H9 (cell line): ENCODE results near the gene CPNE5. TPM values are rescaled to one million over a fixed set of nuclear protein-coding genes. Genes with fewer than 3 reads are reported as not detected.

ENCODE experiments used
- DNase-seq: peaks from one replicate; pipeline ENCODE4 v3.0.0-alpha.2; 2017
- H2AFZ ChIP-seq: one replicate; pipeline ENCODE4 v1.6.1; 2013; ENCODE audit warnings: mild to moderate bottlenecking, low read length, control low read depth, moderate library complexity
- H2AK5ac ChIP-seq: 2 replicates; pipeline ENCODE4 v1.6.1; 2013; ENCODE audit warnings: low read length, control low read depth, mixed read lengths; ENCODE audit not compliant: insufficient read length
- H2BK120ac ChIP-seq: one replicate; pipeline ENCODE4 v1.6.1; 2013; ENCODE audit warnings: low read depth, mild to moderate bottlenecking, low read length, control low read depth, inconsistent platforms; ENCODE audit not compliant: poor library complexity, severe bottlenecking
- H2BK12ac ChIP-seq: 2 replicates; pipeline ENCODE4 v1.6.1; 2013; ENCODE audit warnings: low read length, control low read depth, mixed read lengths, low read depth; ENCODE audit not compliant: insufficient read length
- H2BK15ac ChIP-seq: 2 replicates; pipeline ENCODE4 v1.6.1; 2013; ENCODE audit warnings: low read depth, low read length, control low read depth
- H2BK20ac ChIP-seq: one replicate; pipeline ENCODE4 v1.6.1; 2013; ENCODE audit warnings: low read depth, mild to moderate bottlenecking, low read length, control low read depth, inconsistent platforms; ENCODE audit not compliant: poor library complexity, severe bottlenecking
- H2BK5ac ChIP-seq: 2 replicates; pipeline ENCODE4 v1.6.1; 2013; ENCODE audit warnings: low read length, control low read depth, mixed read lengths; ENCODE audit not compliant: insufficient read length
- H3K14ac ChIP-seq: 2 replicates; pipeline ENCODE4 v1.6.1; 2013; ENCODE audit warnings: low read length, control low read depth; ENCODE audit not compliant: insufficient read depth
- H3K18ac ChIP-seq: 2 replicates; pipeline ENCODE4 v1.6.1; 2013; ENCODE audit warnings: low read depth, mild to moderate bottlenecking, mixed read lengths, low read length, control low read depth; ENCODE audit not compliant: insufficient read length
- H3K23ac ChIP-seq: 2 replicates; pipeline ENCODE4 v1.6.1; 2013; ENCODE audit warnings: low read length, control low read depth, mixed read lengths, low read depth; ENCODE audit not compliant: insufficient read length
- H3K23me2 ChIP-seq: 2 replicates; pipeline ENCODE4 v1.6.1; 2013; ENCODE audit warnings: low read depth, mild to moderate bottlenecking, mixed read lengths, low read length, control low read depth; ENCODE audit not compliant: insufficient read length, poor library complexity, severe bottlenecking
- H3K27ac ChIP-seq: 2 replicates; pipeline ENCODE4 v1.5.1; 2013; ENCODE audit warnings: low read length, control low read depth, mixed read lengths, low read depth; ENCODE audit not compliant: insufficient read length
- H3K27me3 ChIP-seq: 2 replicates; pipeline ENCODE4 v1.6.1; 2013; ENCODE audit warnings: low read length, control low read depth, inconsistent platforms; ENCODE audit not compliant: insufficient read depth
- H3K4ac ChIP-seq: 2 replicates; pipeline ENCODE4 v1.6.1; 2013; ENCODE audit warnings: low read depth, mild to moderate bottlenecking, control low read depth, inconsistent platforms, low read length, moderate library complexity
- H3K4me1 ChIP-seq: 2 replicates; pipeline ENCODE4 v1.6.1; 2013; ENCODE audit warnings: low read length, control low read depth, inconsistent platforms; ENCODE audit not compliant: insufficient read depth
- H3K4me2 ChIP-seq: 2 replicates; pipeline ENCODE4 v1.6.1; 2013; ENCODE audit warnings: low read length, control low read depth, mixed read lengths; ENCODE audit not compliant: insufficient read length, insufficient read depth
- H3K56ac ChIP-seq: 2 replicates; pipeline ENCODE4 v1.6.1; 2013; ENCODE audit warnings: low read depth, mild to moderate bottlenecking, mixed read lengths, low read length, control low read depth; ENCODE audit not compliant: insufficient read length
- H3K79me1 ChIP-seq: 2 replicates; pipeline ENCODE4 v1.6.1; 2013; ENCODE audit warnings: low read depth, mild to moderate bottlenecking, moderate library complexity, low read length, control low read depth, inconsistent platforms; ENCODE audit not compliant: insufficient read depth, poor library complexity, severe bottlenecking
- H3K79me2 ChIP-seq: 2 replicates; pipeline ENCODE4 v1.6.1; 2013; ENCODE audit warnings: low read length, control low read depth, inconsistent platforms; ENCODE audit not compliant: insufficient read depth
- H3K9ac ChIP-seq: 2 replicates; pipeline ENCODE4 v1.6.1; 2013; ENCODE audit warnings: low read length, control low read depth, mixed read lengths; ENCODE audit not compliant: insufficient read length; ENCODE audit errors: extremely low read depth
- H3K9me3 ChIP-seq: one replicate; pipeline ENCODE4 v1.6.1; 2013; ENCODE audit warnings: low read depth, low read length, inconsistent platforms; ENCODE audit not compliant: control insufficient read depth
- H3T11ph ChIP-seq: one replicate; pipeline ENCODE4 v1.6.1; 2013; ENCODE audit warnings: mild to moderate bottlenecking, low read length, control low read depth, inconsistent platforms
- H4K20me1 ChIP-seq: one replicate; pipeline ENCODE4 v1.6.1; 2013; ENCODE audit not compliant: control insufficient read depth, insufficient read length, insufficient read depth
- H4K5ac ChIP-seq: 2 replicates; pipeline ENCODE4 v1.6.1; 2013; ENCODE audit warnings: low read depth, mild to moderate bottlenecking, mixed read lengths, low read length, control low read depth; ENCODE audit not compliant: insufficient read length
- H4K8ac ChIP-seq: replicated peaks from 2 replicates; pipeline ENCODE4 v1.6.1; 2013; ENCODE audit warnings: low read length, control low read depth, mixed read lengths, low read depth; ENCODE audit not compliant: insufficient read length
- H4K91ac ChIP-seq: 2 replicates; pipeline ENCODE4 v1.6.1; 2013; ENCODE audit warnings: low read depth, mild to moderate bottlenecking, moderate library complexity, mixed read lengths, low read length, control low read depth; ENCODE audit not compliant: insufficient read length
- H3K27ac Mint-ChIP-seq, 3 experiments: 2 replicates in 2 of 3; 3 replicates in 1 of 3; pipeline ENCODE4 v1.8.0; 2020 to 2021; ENCODE audit warnings: mixed read lengths in 3 of 3, mild to moderate bottlenecking in 1 of 3, moderate library complexity in 1 of 3
- H3K27me3 Mint-ChIP-seq: 2 replicates; pipeline ENCODE4 v1.8.0; 2021; ENCODE audit warnings: low read depth, mild to moderate bottlenecking, moderate library complexity, mixed read lengths
- H3K36me3 Mint-ChIP-seq, 3 experiments: 2 replicates in 2 of 3; 3 replicates in 1 of 3; pipeline ENCODE4 v1.8.0; 2020 to 2021; ENCODE audit warnings: low read depth in 3 of 3, mixed read lengths in 3 of 3; ENCODE audit not compliant: insufficient read depth in 1 of 3
- H3K4me1 Mint-ChIP-seq, 2 experiments: 2 replicates each; pipeline ENCODE4 v1.8.0; 2020; ENCODE audit warnings: mixed read lengths in 2 of 2
- H3K4me3 Mint-ChIP-seq, 2 experiments: 2 replicates in 1 of 2; 3 replicates in 1 of 2; pipeline ENCODE4 v1.8.0; 2020 to 2021; ENCODE audit warnings: mild to moderate bottlenecking in 2 of 2, mixed read lengths in 2 of 2, moderate library complexity in 1 of 2
- H3K9me3 Mint-ChIP-seq, 2 experiments: 2 replicates in 1 of 2; 3 replicates in 1 of 2; pipeline ENCODE4 v1.8.0; 2020; ENCODE audit warnings: mild to moderate bottlenecking in 2 of 2, mixed read lengths in 2 of 2, moderate library complexity in 1 of 2
- WGBS: extraction: QIAGEN DNeasy Blood & Tissue Kit; methylation state at CpG from one replicate; pipeline ENCODE4 v1.1.7; 2013; ENCODE audit warnings: missing lambda C conversion rate, low lambda C conversion rate, mixed read lengths; ENCODE audit not compliant: insufficient read length; ENCODE audit errors: extremely low coverage; 5-methylcytosine and 5-hydroxymethylcytosine counted together
- total RNA-seq: library from RNA; stranded (reverse); gene quantifications from 2 replicates; pipeline ENCODE4 v1.2.1, GENCODE V29; 2021
- TF ChIP-seq, protein P1 (sequence below): fragments of 200-600 bp; sonication (generic); conservative IDR thresholded peaks from 3 replicates; pipeline ENCODE4 v1.8.0; 2021; ENCODE audit warnings: antibody characterized with exemption, mild to moderate bottlenecking

Gene CPNE5
- total RNA-seq, 1 experiment from 2014 or later, result 0.52 TPM

DNA sequence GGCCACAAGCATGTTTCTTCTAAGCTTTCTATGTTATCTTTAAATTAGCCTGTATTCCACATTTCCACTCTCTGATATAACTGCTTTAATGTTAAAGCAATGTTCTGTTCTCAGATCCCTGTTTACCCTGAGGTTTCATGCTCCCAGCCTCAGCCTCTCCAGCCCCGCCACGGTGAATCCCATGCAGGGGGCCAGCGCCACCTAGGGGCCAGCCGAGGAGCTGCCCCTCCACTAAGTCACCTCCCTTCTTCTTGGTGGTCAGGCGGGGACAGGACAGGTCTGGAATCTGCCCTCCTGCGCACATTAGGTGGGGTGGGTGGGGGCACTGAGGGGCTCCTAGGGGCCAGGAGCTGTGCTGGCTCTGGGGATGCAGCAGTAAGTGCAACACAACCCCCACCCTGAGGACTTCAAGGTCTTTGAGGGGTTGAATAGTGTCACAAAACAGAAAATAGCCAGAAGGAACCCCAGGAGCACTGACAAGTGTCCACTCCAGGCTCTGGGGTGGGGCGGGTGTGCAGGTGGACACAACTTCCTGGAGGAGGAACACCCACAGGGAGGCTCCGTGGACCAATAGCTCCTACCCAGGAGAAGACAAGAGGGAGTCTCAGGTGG is 80.0 kb downstream of the CPNE5 start:
- TF ChIP-seq, protein P1, sequence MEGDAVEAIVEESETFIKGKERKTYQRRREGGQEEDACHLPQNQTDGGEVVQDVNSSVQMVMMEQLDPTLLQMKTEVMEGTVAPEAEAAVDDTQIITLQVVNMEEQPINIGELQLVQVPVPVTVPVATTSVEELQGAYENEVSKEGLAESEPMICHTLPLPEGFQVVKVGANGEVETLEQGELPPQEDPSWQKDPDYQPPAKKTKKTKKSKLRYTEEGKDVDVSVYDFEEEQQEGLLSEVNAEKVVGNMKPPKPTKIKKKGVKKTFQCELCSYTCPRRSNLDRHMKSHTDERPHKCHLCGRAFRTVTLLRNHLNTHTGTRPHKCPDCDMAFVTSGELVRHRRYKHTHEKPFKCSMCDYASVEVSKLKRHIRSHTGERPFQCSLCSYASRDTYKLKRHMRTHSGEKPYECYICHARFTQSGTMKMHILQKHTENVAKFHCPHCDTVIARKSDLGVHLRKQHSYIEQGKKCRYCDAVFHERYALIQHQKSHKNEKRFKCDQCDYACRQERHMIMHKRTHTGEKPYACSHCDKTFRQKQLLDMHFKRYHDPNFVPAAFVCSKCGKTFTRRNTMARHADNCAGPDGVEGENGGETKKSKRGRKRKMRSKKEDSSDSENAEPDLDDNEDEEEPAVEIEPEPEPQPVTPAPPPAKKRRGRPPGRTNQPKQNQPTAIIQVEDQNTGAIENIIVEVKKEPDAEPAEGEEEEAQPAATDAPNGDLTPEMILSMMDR, result peak; percentile 95
- Histone ChIP-seq H3K18ac (no peak overlapping the region), H3K4ac (no peak overlapping the region), H2BK5ac (no peak overlapping the region), H2BK120ac (no peak overlapping the region), H4K91ac (no peak overlapping the region), H2BK12ac (no peak overlapping the region), H3K27ac (no peak overlapping the region), H3K4me2 (no peak overlapping the region), H3K27me3 (no peaks in the 10 kb centered on the region), H2AK5ac (no peak overlapping the region), H3K4me1 (no peaks in the 10 kb centered on the region), H2AFZ (no peak overlapping the region), H4K8ac (no peak overlapping the region), H4K20me1 (no peaks in the 10 kb centered on the region), H3K79me1 (no peaks in the 10 kb centered on the region), H3K79me2 (no peaks in the 10 kb centered on the region), H4K5ac (no peak overlapping the region), H3K14ac (no peak overlapping the region), H3K9ac (no peak overlapping the region), H3K9me3 (no peaks in the 10 kb centered on the region), H3K56ac (no peak overlapping the region), H2BK15ac (no peak overlapping the region), H3K23ac (no peak overlapping the region), H2BK20ac (no peak overlapping the region), H3T11ph (no peak overlapping the region), H3K23me2 (no peaks in the 10 kb centered on the region)
- WGBS, result no CpG with 5 or more reads among the region's 8 CpGs
- DNase-seq, result peak; percentile 88
- Mint-ChIP-seq H3K9me3 (no peaks in the 10 kb centered on the region), H3K4me3 (peak overlapping the region in 1 of 2 experiments; percentile 41; a peak in 1 of 5 replicates), H3K4me1 (peaks cover 14 to 23% of the 10 kb centered on the region in 2 experiments), H3K36me3 (no peaks in the 10 kb centered on the region), H3K27me3 (peaks cover 2% of the 10 kb centered on the region), H3K27ac (no peak overlapping the region)
